HK-2 (cell line): ENCODE results near the gene ASGR1.

Source experiments
- DNase-seq: peaks from one replicate; pipeline ENCODE4 v3.0.0-alpha.2; 2018; ENCODE audit not compliant: unreplicated experiment

Gene ASGR1

GRCh38 chr17:7123844-7124243 is 55.3 kb downstream of the ASGR1 start:
- no peak for DNase-seq
